ENCODE data around the gene CYTH1.
"Not testable (repeated sequence)": the region's sequence is repeated elsewhere in the genome, so short reads cannot be mapped to it uniquely, and the experiment has no call there.

The CYTH1 gene

GRCh38 chr17:78687944-78688343 lies 94.1 kb downstream of the CYTH1 start:
- DNase-seq (ENCODE audit: low read depth in 2 of 2), result no peak

- DNase-seq (ENCODE audit: low read depth in 2 of 2), result no peak
These were observed 94.9 kb downstream of the CYTH1 start for GRCh38 chr17:78687125-78687524.

GRCh38 chr17:78684026-78684425 lies 98.0 kb downstream of the CYTH1 start:
- no peak for DNase-seq (ENCODE audit: low read depth in 2 of 2)

GRCh38 chr17:78683408-78683961 lies 98.6 kb downstream of the CYTH1 start:
- DNase-seq (ENCODE audit: low read depth in 2 of 2), result no peak

- no peak for DNase-seq (ENCODE audit: low read depth in 2 of 2)
These were observed 99.7 kb downstream of the CYTH1 start for GRCh38 chr17:78682363-78682762.

- no peak for DNase-seq (ENCODE audit: low read depth in 2 of 2)
These were observed 101.6 kb downstream of the CYTH1 start for GRCh38 chr17:78680436-78680835.

GRCh38 chr17:78679495-78680395 lies 102.3 kb downstream of the CYTH1 start:
- DNase-seq (ENCODE audit: low read depth in 2 of 2), result no peak

GRCh38 chr17:78678711-78679110 lies 103.4 kb downstream of the CYTH1 start:
- no peak for DNase-seq (ENCODE audit: low read depth in 2 of 2)

GRCh38 chr17:78678222-78678557 lies 103.9 kb downstream of the CYTH1 start:
- DNase-seq (ENCODE audit: low read depth in 2 of 2), result no peak

- no peak for DNase-seq (ENCODE audit: low read depth in 2 of 2)
These were observed 104.5 kb downstream of the CYTH1 start for GRCh38 chr17:78677303-78678221.

- no peak for DNase-seq (ENCODE audit: low read depth in 2 of 2)
These were observed 105.4 kb downstream of the CYTH1 start for GRCh38 chr17:78676412-78677302.

GRCh38 chr17:78675836-78676235 lies 106.2 kb downstream of the CYTH1 start:
- DNase-seq (ENCODE audit: low read depth in 2 of 2), result no peak

GRCh38 chr17:78675316-78675616 lies 106.8 kb downstream of the CYTH1 start:
- no peak for DNase-seq (ENCODE audit: low read depth in 2 of 2)

GRCh38 chr17:78674595-78675315 lies 107.3 kb downstream of the CYTH1 start:
- DNase-seq (ENCODE audit: low read depth in 2 of 2), result no peak

GRCh38 chr17:78674156-78674555 lies 107.9 kb downstream of the CYTH1 start:
- no peak for DNase-seq (ENCODE audit: low read depth in 2 of 2)

GRCh38 chr17:78673395-78673794 lies 108.7 kb downstream of the CYTH1 start:
- DNase-seq (ENCODE audit: low read depth in 2 of 2), result no peak

GRCh38 chr17:78672871-78673371 lies 109.2 kb downstream of the CYTH1 start:
- DNase-seq (ENCODE audit: low read depth in 2 of 2), result no peak

GRCh38 chr17:78672005-78672404 lies 110.1 kb downstream of the CYTH1 start:
- DNase-seq (ENCODE audit: low read depth in 2 of 2), result no peak

GRCh38 chr17:78671726-78672001 lies 110.4 kb downstream of the CYTH1 start:
- not testable (repeated sequence) for DNase-seq (ENCODE audit: low read depth in 2 of 2)

- DNase-seq (ENCODE audit: low read depth in 2 of 2), result no peak
These were observed 111.0 kb downstream of the CYTH1 start for GRCh38 chr17:78670850-78671725.
